MCF 10A (cell line): Measurements from ENCODE around the gene INVS. TPM values are rescaled to one million over a fixed set of nuclear protein-coding genes. Genes with fewer than 3 reads are reported as not detected.

ENCODE experiments used
- BruUV-seq: library from RNA; stranded (reverse); fragments of 400-500 nt; replicated peaks from 2 replicates; lab custom pipeline; 2021; lab: Mats Ljungman, UMichigan
- CTCF ChIA-PET: fragments of 300-600 bp; sonication (Branson Sonifier 250); formaldehyde crosslinking; extraction: SDS; loops from one replicate; lab custom pipeline; 2021; ENCODE audit warnings: antibody characterized with exemption, inconsistent platforms; lab: Yijun Ruan, JAX
- POLR2A ChIA-PET: fragments of 300-600, 350-650 bp; sonication (Branson Sonifier 250); formaldehyde crosslinking; extraction: SDS; loops from one replicate; lab custom pipeline; 2020; ENCODE audit warnings: antibody characterized with exemption, inconsistent platforms; lab: Yijun Ruan, JAX
- DNase-seq: peaks from one replicate; pipeline ENCODE4 v3.0.0-alpha.2; 2018; ENCODE audit not compliant: unreplicated experiment
- H3K27ac Mint-ChIP-seq: one replicate; pipeline ENCODE4 v1.8.0; 2022; ENCODE audit warnings: mild to moderate bottlenecking, low read depth, mixed read lengths; ENCODE audit not compliant: unreplicated experiment
- H3K27me3 Mint-ChIP-seq: one replicate; pipeline ENCODE4 v1.8.0; 2022; ENCODE audit warnings: mixed read lengths; ENCODE audit not compliant: insufficient read depth, unreplicated experiment
- H3K36me3 Mint-ChIP-seq: one replicate; pipeline ENCODE4 v1.8.0; 2022; ENCODE audit warnings: mild to moderate bottlenecking, moderate library complexity, mixed read lengths; ENCODE audit not compliant: insufficient read depth, unreplicated experiment
- H3K4me1 Mint-ChIP-seq: one replicate; pipeline ENCODE4 v1.8.0; 2022; ENCODE audit warnings: mixed read lengths; ENCODE audit not compliant: insufficient read depth, unreplicated experiment
- H3K4me3 Mint-ChIP-seq: one replicate; pipeline ENCODE4 v1.8.0; 2022; ENCODE audit warnings: mild to moderate bottlenecking, moderate library complexity, mixed read lengths; ENCODE audit not compliant: unreplicated experiment
- H3K9me3 Mint-ChIP-seq: one replicate; pipeline ENCODE4 v1.8.0; 2022; ENCODE audit warnings: mixed read lengths; ENCODE audit not compliant: unreplicated experiment
- CTCF ChIP-seq: fragments of 200-600 bp; IDR thresholded peaks from one replicate; pipeline ENCODE4 v1.8.0; 2022; ENCODE audit warnings: antibody characterized with exemption, mild to moderate bottlenecking; ENCODE audit not compliant: unreplicated experiment
- intact Hi-C: fragments of 100-400 bp; cut with micrococcal nuclease; formaldehyde crosslinking; loops from 2 replicates; pipeline ENCODE4 v1.14.1; 2022
- total RNA-seq: library from RNA; stranded (reverse); gene quantifications from 2 replicates; pipeline ENCODE4 v1.2.3, GENCODE V29; 2022

The INVS gene
- total RNA-seq, 1 experiment from 2014 or later, result 21.9 TPM

GRCh38 chr9:100170085-100170484 is 71.0 kb downstream of the INVS start:
- no peaks in the 10 kb centered on the region for H3K4me1 Mint-ChIP-seq
- H3K9me3 Mint-ChIP-seq, result no peaks in the 10 kb centered on the region
- no peak for TF ChIP-seq CTCF

GRCh38 chr9:100170556-100170955 is 71.5 kb downstream of the INVS start:
- Mint-ChIP-seq H3K27ac (no peak overlapping the region), H3K4me1 (no peaks in the 10 kb centered on the region), H3K36me3 (peaks cover 7% of the 10 kb centered on the region), H3K9me3 (no peaks in the 10 kb centered on the region), H3K27me3 (no peaks in the 10 kb centered on the region), H3K4me3 (no peak overlapping the region)
- ChIA-PET POLR2A (interaction anchor here (0.6 kb wide), 1 partner anchor 1820 kb away, joined by 3 read pairs; no protein-coding TSS in a partner anchor), CTCF (interaction anchor here (0.6 kb wide), 1 partner anchor 825 kb away, joined by 4 read pairs; no protein-coding TSS in a partner anchor)
- no peak for DNase-seq
- no peak for TF ChIP-seq CTCF
- intact Hi-C loops, result no loop called here
- no TSS peak for BruUV-seq

More at GRCh38 chr9:100170085-100170484, 71.0 kb downstream of the INVS start:
- peak; percentile 3 for DNase-seq
- intact Hi-C loops, result no loop called here
- Mint-ChIP-seq H3K4me3 (no peak overlapping the region), H3K27me3 (no peaks in the 10 kb centered on the region), H3K36me3 (peaks cover 7% of the 10 kb centered on the region), H3K27ac (no peak overlapping the region)
- BruUV-seq, result no TSS peak
- CTCF ChIA-PET, result interaction anchor here (0.6 to 1.0 kb wide), 2 partner anchors 141 to 825 kb away, joined by 3 to 4 read pairs; no protein-coding TSS in a partner anchor
- POLR2A ChIA-PET, result interaction anchor here (0.6 kb wide), 1 partner anchor 1820 kb away, joined by 3 read pairs; no protein-coding TSS in a partner anchor

- Mint-ChIP-seq H3K4me3 (no peak overlapping the region), H3K36me3 (peaks cover 5% of the 10 kb centered on the region), H3K27ac (no peak overlapping the region), H3K4me1 (no peaks in the 10 kb centered on the region), H3K27me3 (no peaks in the 10 kb centered on the region), H3K9me3 (peaks cover 16% of the 10 kb centered on the region)
- no peak for DNase-seq
- no TSS peak for BruUV-seq
- POLR2A ChIA-PET, result no interaction called here
- TF ChIP-seq CTCF, result no peak
- intact Hi-C loops, result no loop called here
- CTCF ChIA-PET, result interaction anchor here (0.7 kb wide), 1 partner anchor 292 kb away, joined by 3 read pairs; no protein-coding TSS in a partner anchor
Observed at GRCh38 chr9:100186356-100186755, 87.3 kb downstream of the INVS start.

GRCh38 chr9:100190339-100190738 is 91.3 kb downstream of the INVS start:
- no peaks in the 10 kb centered on the region for H3K36me3 Mint-ChIP-seq
- H3K9me3 Mint-ChIP-seq, result peaks cover 21% of the 10 kb centered on the region
- POLR2A ChIA-PET, result interaction anchor here (0.7 kb wide), 1 partner anchor 183 kb away, joined by 3 read pairs; no protein-coding TSS in a partner anchor
- TF ChIP-seq CTCF, result no peak
- no peak for DNase-seq
- no peak overlapping the region for H3K27ac Mint-ChIP-seq
- BruUV-seq, result no TSS peak
- H3K4me1 Mint-ChIP-seq, result no peaks in the 10 kb centered on the region
- no peaks in the 10 kb centered on the region for H3K27me3 Mint-ChIP-seq
- CTCF ChIA-PET, result no interaction called here
- intact Hi-C loops, result no loop called here
- H3K4me3 Mint-ChIP-seq, result no peak overlapping the region
